K562 (cell line): ENCODE results near the gene GSG1. TPM values are rescaled to one million over a fixed set of nuclear protein-coding genes. Genes with fewer than 3 reads are reported as not detected.

Source experiments
- ATAC-seq: fragments of 200-7000 bp; cut with Tn5 transposase; 3 replicates; pipeline ENCODE4 v1.9.1; 2020; ENCODE audit warnings: moderate library complexity
- BruUV-seq: library from RNA; stranded (reverse); fragments of 400-500 nt; replicated peaks from 2 replicates; lab custom pipeline; 2021; lab: Mats Ljungman, UMichigan
- CTCF ChIA-PET: fragments of 300-600 bp; formaldehyde crosslinking; extraction: SDS; loops from one replicate; lab custom pipeline; 2021; ENCODE audit warnings: low intra/inter-chr PET ratio; lab: Yijun Ruan, JAX
- POLR2A ChIA-PET: fragments of 300-600, 350-650 bp; sonication (Branson Sonifier 250); formaldehyde crosslinking; extraction: SDS; loops from one replicate; lab custom pipeline; 2021; ENCODE audit warnings: antibody characterized with exemption, inconsistent platforms; lab: Yijun Ruan, JAX
- DNase-seq, 4 experiments: peaks; one replicate each; pipeline versions ENCODE4 v3.0.0 to v3.0.0-alpha.2; 2011 to 2018; ENCODE audit warnings: low spot score in 3 of 4, mixed read lengths in 3 of 4; ENCODE audit errors: extremely low read depth in 1 of 4
- FAIRE-seq: peaks from 2 replicates; lab custom pipeline; 2011; peaks lifted over from hg19 to GRCh38; lab: Jason Lieb, UNC
- H2AFZ ChIP-seq: 2 replicates; pipeline ENCODE4 v1.6.0; 2011; ENCODE audit warnings: low read depth, low read length, control low read depth, inconsistent platforms
- H3K27ac ChIP-seq: fragments of 200-600 bp; 3 replicates; pipeline ENCODE4 v1.8.0; 2011; ENCODE audit warnings: low read depth, mild to moderate bottlenecking, control low read depth, inconsistent platforms, low read length, moderate library complexity, mixed read lengths; ENCODE audit errors: extremely low read depth
- H3K27me3 ChIP-seq, 2 experiments: fragments of 300-600 bp in 1 of 2; 2 replicates in 1 of 2; 3 replicates in 1 of 2; pipeline versions ENCODE4 v1.6.0 to v1.8.0; 2011; ENCODE audit warnings: inconsistent platforms in 2 of 2, low read length in 2 of 2, mild to moderate bottlenecking in 1 of 2, mixed read lengths in 1 of 2, moderate library complexity in 1 of 2; ENCODE audit not compliant: control insufficient read depth in 2 of 2, insufficient read depth in 2 of 2
- H3K36me3 ChIP-seq: fragments of 300-600 bp; 3 replicates; pipeline ENCODE4 v1.8.0; 2011; ENCODE audit warnings: mild to moderate bottlenecking, low read length, inconsistent platforms; ENCODE audit not compliant: control insufficient read depth, insufficient read depth
- H3K4me1 ChIP-seq, 2 experiments: fragments of 200-600 bp in 1 of 2; replicated peaks in 1 of 2; 2 replicates in 1 of 2; 3 replicates in 1 of 2; pipeline versions ENCODE4 v1.5.1 to v1.8.0; 2011; ENCODE audit warnings: inconsistent platforms in 2 of 2, low read length in 2 of 2, mild to moderate bottlenecking in 1 of 2, mixed read lengths in 1 of 2, moderate library complexity in 1 of 2; ENCODE audit not compliant: control insufficient read depth in 2 of 2, insufficient read depth in 2 of 2
- H3K4me2 ChIP-seq: 2 replicates; pipeline ENCODE4 v1.6.1; 2011; ENCODE audit warnings: low read length, control low read depth, inconsistent platforms, mixed read lengths; ENCODE audit not compliant: insufficient read depth
- H3K4me3 ChIP-seq: fragments of 200-600 bp; sonication (generic), shearing (Covaris generic); 2 replicates; pipeline ENCODE4 v1.5.1; 2016; ENCODE audit warnings: control low read depth, inconsistent platforms
- H3K79me2 ChIP-seq: fragments of 200-600 bp; 3 replicates; pipeline ENCODE4 v1.8.0; 2011; ENCODE audit warnings: low read length, inconsistent platforms; ENCODE audit not compliant: control insufficient read depth, insufficient read depth
- H3K9ac ChIP-seq, 2 experiments: 2 replicates each; pipeline versions ENCODE4 v1.6.0 to v1.6.1; 2011; ENCODE audit warnings: low read depth in 2 of 2, low read length in 2 of 2, control low read depth in 1 of 2, inconsistent platforms in 1 of 2, mild to moderate bottlenecking in 1 of 2, mixed read lengths in 1 of 2; ENCODE audit not compliant: insufficient read depth in 1 of 2
- H3K9me1 ChIP-seq: one replicate; pipeline ENCODE4 v1.6.0; 2011; ENCODE audit warnings: inconsistent platforms, mild to moderate bottlenecking, low read length, moderate library complexity; ENCODE audit not compliant: control insufficient read depth, insufficient read depth
- H3K9me3 ChIP-seq: replicated peaks from 2 replicates; pipeline ENCODE4 v1.5.1; 2011; ENCODE audit warnings: low read depth, low read length, inconsistent platforms; ENCODE audit not compliant: control insufficient read depth, insufficient read depth
- H4K20me1 ChIP-seq: replicated peaks from 2 replicates; pipeline ENCODE4 v1.6.1; 2011; ENCODE audit warnings: low read length, inconsistent platforms, mixed read lengths; ENCODE audit not compliant: control insufficient read depth, insufficient read depth
- CREM ChIP-seq: IDR thresholded peaks from 2 replicates; pipeline ENCODE4 v1.6.1; 2014; ENCODE audit warnings: antibody characterized with exemption, low read depth
- DPF2 ChIP-seq: fragments of 450-650 bp; IDR thresholded peaks from 2 replicates; pipeline ENCODE4 v1.6.1; 2016
- GABPB2 ChIP-seq: fragments of 250-450 bp; sonication (Bioruptor Pico); conservative IDR thresholded peaks from 2 replicates; pipeline ENCODE4 v1.5.1; 2021; ENCODE audit warnings: mild to moderate bottlenecking
- GTF2F1 ChIP-seq: IDR thresholded peaks from 2 replicates; pipeline ENCODE4 v1.6.1; 2011; ENCODE audit warnings: low read depth, low read length, improper control_type of control experiment
- KDM1A ChIP-seq, 2 experiments: fragments of 450-650 bp; IDR thresholded peaks; 2 replicates each; pipeline ENCODE4 v1.6.1; 2016; ENCODE audit warnings: mild to moderate bottlenecking in 2 of 2
- MEIS2 ChIP-seq: fragments of 450-650 bp; IDR thresholded peaks from 2 replicates; pipeline ENCODE4 v1.6.1; 2014; ENCODE audit warnings: mild to moderate bottlenecking; ENCODE audit not compliant: partially characterized antibody
- NCOA2 ChIP-seq, 2 experiments: fragments of 450-650 bp; IDR thresholded peaks; 2 replicates each; pipeline ENCODE4 v1.6.1; 2018; ENCODE audit warnings: mild to moderate bottlenecking in 2 of 2, moderate library complexity in 1 of 2; ENCODE audit not compliant: partially characterized antibody in 2 of 2
- PBX2 ChIP-seq, 2 experiments: IDR thresholded peaks in 1 of 2; conservative IDR thresholded peaks in 1 of 2; 2 replicates each; pipeline ENCODE4 v1.6.1; 2016; ENCODE audit warnings: low read depth in 2 of 2, mild to moderate bottlenecking in 1 of 2, missing compliant biosample characterization in 1 of 2, missing genetic modification characterization in 1 of 2, moderate library complexity in 1 of 2
- SMAD4 ChIP-seq: fragments of 250-450 bp; sonication (Bioruptor Pico); conservative IDR thresholded peaks from 2 replicates; pipeline ENCODE4 v1.8.0; 2021; ENCODE audit warnings: inconsistent platforms, mild to moderate bottlenecking, moderate library complexity
- TRIM24 ChIP-seq, 2 experiments: fragments of 450-650 bp; IDR thresholded peaks; 2 replicates each; pipeline ENCODE4 v1.6.1; 2016
- ZNF197 ChIP-seq: fragments of 200-800 bp; sonication (Bioruptor generic); IDR thresholded peaks from 2 replicates; pipeline ENCODE4 v1.6.1; 2016; ENCODE audit warnings: low read depth, missing genetic modification characterization, missing compliant biosample characterization
- ZNF212 ChIP-seq: fragments of 450-650 bp; formaldehyde crosslinking; IDR thresholded peaks from 2 replicates; pipeline ENCODE4 v1.4.0; 2020; ENCODE audit warnings: mild to moderate bottlenecking
- ZNF280A ChIP-seq: fragments of 450-650 bp; IDR thresholded peaks from 2 replicates; pipeline ENCODE4 v1.6.1; 2018; ENCODE audit warnings: mild to moderate bottlenecking, low read depth; ENCODE audit not compliant: partially characterized antibody
- WGBS: fragments of 100-300 bp; shearing (Covaris generic); methylation state at CpG from one replicate; pipeline ENCODE4 v1.1.6; 2016; ENCODE audit warnings: low coverage, mixed read lengths; ENCODE audit not compliant: insufficient coverage; ENCODE audit errors: missing lambda C conversion rate; 5-methylcytosine and 5-hydroxymethylcytosine counted together
- in situ Hi-C: fragments of 300-500 bp; cut with MboI; formaldehyde crosslinking; loops from 4 replicates; pipeline ENCODE4 v1.15.0; 2018; ENCODE audit warnings: inconsistent platforms, mixed read lengths
- intact Hi-C: fragments of 100-400 bp; cut with micrococcal nuclease; formaldehyde crosslinking; loops from 2 replicates; pipeline ENCODE4 v1.14.2; 2022
- polyA plus RNA-seq, 8 experiments: library from polyadenylated mRNA; depleted of rRNA in 4 of 8; stranded (reverse) in 5 of 8; unstranded in 3 of 8; fragments of >200 nt; fragmentation: Nextera tagmentation in 2 of 8; fragmentation: Illumina TruSeq in 1 of 8; extraction: Ambion mirVana in 2 of 8; extraction: Trizol in 1 of 8; gene quantifications; 2 replicates each; pipeline versions ENCODE4 v1.2.1 to v1.2.3, GENCODE V29; 2011 to 2014; ENCODE audit warnings: inconsistent platforms in 1 of 8, missing spikeins in 1 of 8
- total RNA-seq, 7 experiments: library from RNA; depleted of rRNA in 6 of 7; stranded (reverse); fragments of >200 nt in 6 of 7; fragmentation: Illumina TruSeq in 2 of 7; extraction: Trizol in 2 of 7; gene quantifications; 2 replicates each; pipeline versions ENCODE4 v1.2.1 to v1.2.3, GENCODE V29; 2011 to 2021; ENCODE audit warnings: low replicate concordance in 1 of 7

The GSG1 gene
- total and polyA plus RNA-seq, 9 of the 15 experiments (the other 6 are each of a cell fraction or from before 2014, with no cell fraction given): not detected

- Histone ChIP-seq H2AFZ (no peak overlapping the region), H3K27ac (no peak overlapping the region), H3K9me1 (no peaks in the 10 kb centered on the region), H3K79me2 (no peaks in the 10 kb centered on the region), H3K4me2 (no peak overlapping the region), H3K27me3 (no peaks in the 10 kb centered on the region), H3K4me3 (no peak overlapping the region), H3K36me3 (no peaks in the 10 kb centered on the region), H4K20me1 (no peaks in the 10 kb centered on the region), H3K9me3 (no peaks in the 10 kb centered on the region), H3K4me1 (peaks cover 0 to 6% of the 10 kb centered on the region in 2 experiments; a peak in 2 of 5 replicates), H3K9ac (no peak overlapping the region)
- intact Hi-C loops (no loop called here), in situ Hi-C loops (no loop called here)
- ATAC-seq: no peak
- CTCF ChIA-PET: no interaction called here
- BruUV-seq: no TSS peak
- POLR2A ChIA-PET: no interaction called here
- 44% methylated on average over 7 of the region's 12 CpGs for WGBS
- DNase-seq: no peak
- FAIRE-seq: no peak
- TF ChIP-seq MEIS2 (no peak), TRIM24 (IDR thresholded peaks at IDR 0.05) (no peak), GTF2F1 (no peak), ZNF197 (CRISPR knock-in tag) (no peak), ZNF212 (CRISPR knock-in tag) (no peak), DPF2 (no peak), KDM1A (IDR thresholded peaks at IDR 0.05) (no peak), CREM (no peak), ZNF280A (no peak), GABPB2 (no peak), SMAD4 (CRISPR knock-in tag) (no peak), PBX2 (CRISPR knock-in tag; IDR thresholded peaks at IDR 0.05; ENCODE audit: low read depth) (no peak), PBX2 (tag; conservative IDR thresholded peaks at IDR 0.05; ENCODE audit: low read depth) (no peak), NCOA2 (IDR thresholded peaks at IDR 0.05; ENCODE audit: partially characterized antibody in 2 of 2) (no peak)
These were observed 27.5 kb downstream of the GSG1 start for GRCh38 chr12:13075786-13076570.
